HG03469 (cell line): ENCODE results near the gene CBFB.
"Not testable (repeated sequence)": the region's sequence is repeated elsewhere in the genome, so short reads cannot be mapped to it uniquely, and the experiment has no call there.

Experiments used
- ATAC-seq: cut with Tn5 transposase; IDR thresholded peaks from one replicate; pipeline ENCODE4 v1.9.1; 2021; ENCODE audit warnings: mild to moderate bottlenecking, moderate library complexity, moderate number of reproducible peaks; ENCODE audit not compliant: unreplicated experiment

The CBFB gene

DNA sequence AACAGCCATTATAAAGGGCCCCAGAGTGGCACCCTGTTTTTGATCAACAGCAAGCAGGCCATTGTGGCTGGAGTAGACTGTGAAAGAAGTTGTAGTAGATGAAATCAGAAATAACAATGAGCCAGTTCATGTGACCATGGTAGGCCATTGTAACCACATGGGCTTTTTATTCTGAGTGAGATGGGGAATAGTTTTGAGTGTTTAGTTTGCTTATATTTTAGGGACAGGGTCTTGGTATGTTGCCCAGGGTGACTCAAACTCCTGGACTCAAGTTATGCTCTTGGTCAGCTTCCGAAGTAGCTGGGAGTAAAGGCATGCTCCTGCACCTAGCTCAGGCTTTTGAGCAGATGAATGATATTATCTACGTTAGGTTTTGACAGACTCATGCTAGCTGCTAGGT is 12.0 kb downstream of the CBFB start:
- no peak for ATAC-seq

DNA sequence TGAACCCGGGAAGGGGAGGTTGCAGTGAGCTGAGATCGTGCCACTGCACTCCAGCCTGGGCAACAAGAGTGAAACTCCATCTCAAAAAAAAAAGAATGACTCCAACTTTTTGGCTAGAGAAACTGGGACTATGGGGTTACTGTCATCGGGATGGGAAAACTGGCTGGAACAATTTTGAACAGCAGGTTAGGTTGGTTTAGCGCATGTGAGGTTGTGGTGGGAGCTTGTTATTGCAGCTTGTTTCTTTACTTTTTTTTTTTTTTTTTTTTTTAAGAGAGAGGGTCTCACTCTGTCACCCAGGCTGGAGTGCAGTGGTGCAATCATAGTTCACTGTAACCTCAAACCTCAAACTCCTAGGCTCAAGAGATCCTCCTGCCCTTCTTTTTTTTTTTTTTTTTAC is 12.6 kb downstream of the CBFB start:
- ATAC-seq = not testable (repeated sequence)

DNA sequence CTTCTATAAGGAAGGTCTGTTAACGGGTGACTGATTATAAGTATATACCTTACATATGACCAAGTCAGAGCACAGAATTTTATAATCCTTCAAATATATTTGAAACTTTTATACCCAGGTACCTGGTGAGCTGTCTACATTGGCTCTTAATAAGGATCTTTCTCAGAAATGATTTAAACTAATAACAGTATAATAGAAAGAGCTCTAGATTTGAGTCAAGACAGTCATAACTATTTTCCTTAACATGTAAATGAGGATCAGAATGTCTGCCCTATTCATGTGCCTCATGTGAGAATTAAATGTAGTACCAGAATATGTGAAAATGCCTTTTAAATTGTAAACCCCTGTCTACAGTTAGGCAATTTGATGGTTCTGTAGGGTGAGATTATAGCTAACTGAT is 14.5 kb downstream of the CBFB start:
- ATAC-seq = no peak

DNA sequence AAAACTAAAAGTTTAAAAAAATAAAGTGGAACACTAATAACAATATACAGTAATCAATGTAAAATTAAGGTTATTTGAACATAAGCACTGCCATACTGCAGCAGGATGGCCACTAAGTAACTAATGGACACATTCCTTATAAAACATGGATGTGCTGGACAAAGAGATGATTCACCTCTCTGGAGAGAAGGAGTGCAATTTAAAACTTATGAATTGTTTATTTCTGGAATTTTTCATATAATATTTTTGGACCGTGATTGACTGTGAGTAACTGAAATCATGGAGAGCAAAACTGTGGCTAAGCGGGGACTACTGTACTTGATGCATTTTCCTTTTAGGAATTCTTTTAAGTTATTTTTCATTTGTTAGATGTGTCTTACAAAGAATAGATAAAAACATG is 21.8 kb downstream of the CBFB start:
- no peak for ATAC-seq

DNA sequence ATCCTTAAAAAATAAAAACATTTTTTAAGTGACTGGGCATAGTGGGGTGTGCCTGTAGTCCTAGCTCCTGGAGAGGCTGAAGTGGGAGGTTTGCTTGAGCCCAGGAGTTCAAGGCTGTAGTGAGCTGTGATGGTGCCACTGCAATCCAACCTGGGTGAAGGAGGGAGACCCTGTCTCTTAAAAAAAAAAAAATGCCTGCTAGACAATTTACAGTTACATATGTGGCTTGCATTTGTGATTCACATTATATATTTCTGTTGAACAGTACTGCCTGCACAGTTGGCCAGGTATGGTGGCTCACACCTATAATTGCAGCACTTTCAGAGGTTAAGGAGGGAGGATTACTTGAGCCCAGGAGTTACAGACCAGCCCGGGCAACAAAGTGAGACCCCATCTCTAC is 23.4 kb downstream of the CBFB start:
- ATAC-seq = no peak

DNA sequence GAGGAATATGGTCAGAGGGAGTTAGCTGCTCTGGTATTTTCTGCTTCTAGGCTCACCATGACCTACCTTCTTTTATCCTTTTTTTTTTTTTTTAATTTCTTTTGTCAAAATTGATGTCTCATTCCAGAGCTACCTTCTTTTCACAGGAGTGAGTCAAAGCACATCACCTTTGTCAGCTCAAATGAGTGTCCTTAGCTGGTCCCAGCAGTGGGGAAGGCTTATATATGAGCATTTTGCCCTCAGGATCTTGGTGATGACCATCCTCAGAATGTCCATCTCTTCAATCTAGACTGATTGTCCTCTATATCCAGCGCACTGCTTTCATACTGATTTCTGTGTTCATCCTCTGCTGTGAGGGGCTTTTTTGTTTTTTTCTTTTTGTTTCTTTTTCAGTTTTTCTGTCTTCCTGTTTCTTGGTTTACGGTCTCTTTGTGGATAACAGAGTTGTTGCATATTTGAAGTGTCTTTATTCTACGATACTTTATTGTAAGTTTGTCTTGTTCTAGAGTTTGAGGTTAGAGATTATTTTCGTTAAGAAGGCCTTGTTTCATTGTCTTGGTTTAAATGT is 24.9 kb downstream of the CBFB start:
- ATAC-seq = no peak

DNA sequence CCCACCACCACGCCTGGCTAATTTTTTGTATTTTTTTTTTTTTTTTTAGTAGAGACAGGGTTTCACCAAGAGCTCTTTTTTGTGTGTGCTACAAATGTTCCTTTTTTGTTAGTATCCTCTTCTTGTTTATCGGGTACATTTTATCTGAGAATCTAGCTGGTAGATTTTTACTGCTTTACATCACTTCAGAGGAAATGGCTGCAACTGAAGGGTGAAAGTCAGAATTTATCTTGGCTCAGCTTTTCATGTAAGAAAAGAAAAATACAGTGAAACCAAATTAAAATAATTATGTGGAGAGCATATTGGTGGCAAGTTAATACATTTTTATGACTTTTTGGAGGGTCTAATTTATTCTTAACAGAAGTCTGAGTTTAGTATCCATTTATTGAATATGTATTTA is 26.0 kb downstream of the CBFB start:
- ATAC-seq = no peak

DNA sequence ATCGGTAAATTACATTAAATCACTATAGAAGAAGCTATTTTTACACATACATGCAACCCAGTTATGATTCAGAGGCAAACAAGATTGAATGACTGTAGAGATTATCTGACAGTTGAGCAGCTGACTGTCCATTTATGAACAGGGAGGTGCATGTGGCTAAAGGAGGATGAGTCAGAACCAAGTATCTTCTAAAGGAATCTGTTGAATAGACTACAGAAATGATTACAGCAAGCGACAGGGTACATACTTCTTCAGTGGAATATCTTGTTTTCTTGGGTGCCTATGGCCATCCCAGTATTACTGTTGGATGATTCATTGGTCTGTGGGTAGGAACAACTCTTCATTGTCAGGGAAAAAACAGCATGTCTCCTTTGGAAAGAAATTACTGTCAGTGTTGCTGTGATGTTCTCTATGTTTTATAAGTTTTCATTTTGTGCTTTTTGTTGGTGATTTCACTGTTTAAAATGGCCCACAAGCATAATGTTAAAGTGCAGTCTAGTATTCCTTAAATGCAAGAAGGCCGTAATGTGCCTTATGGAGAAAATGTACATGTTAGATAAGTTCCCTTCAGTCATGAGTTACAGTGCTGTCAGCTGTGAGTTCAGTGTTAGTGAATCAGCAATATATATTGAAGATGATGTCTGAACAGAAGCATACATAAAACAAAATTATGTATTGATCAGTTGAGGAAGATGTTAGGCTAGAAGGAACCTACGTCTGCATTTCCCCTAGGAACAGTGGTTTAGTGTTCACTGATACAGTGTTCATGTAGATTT is 27.0 kb downstream of the CBFB start:
- peak; percentile 41 for ATAC-seq

DNA sequence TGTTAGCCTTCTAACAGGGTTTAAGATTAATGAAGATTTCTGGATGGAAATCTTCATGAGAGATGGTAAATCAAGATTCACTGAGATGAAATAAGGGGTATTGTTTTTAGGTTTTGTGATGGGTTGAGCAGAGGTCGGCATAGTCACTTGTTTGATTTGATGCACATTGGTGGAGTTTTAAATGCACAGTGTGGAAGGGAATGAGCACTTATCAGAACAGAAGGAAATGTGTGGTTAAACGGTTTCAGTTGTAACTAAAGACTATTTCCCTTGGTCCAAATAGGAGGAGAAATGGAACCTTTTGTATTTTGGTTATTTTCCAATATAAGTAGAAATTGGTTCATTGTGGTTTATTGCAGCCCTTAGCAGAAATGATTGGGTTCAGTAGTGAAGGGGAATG is 34.1 kb downstream of the CBFB start:
- no peak for ATAC-seq

DNA sequence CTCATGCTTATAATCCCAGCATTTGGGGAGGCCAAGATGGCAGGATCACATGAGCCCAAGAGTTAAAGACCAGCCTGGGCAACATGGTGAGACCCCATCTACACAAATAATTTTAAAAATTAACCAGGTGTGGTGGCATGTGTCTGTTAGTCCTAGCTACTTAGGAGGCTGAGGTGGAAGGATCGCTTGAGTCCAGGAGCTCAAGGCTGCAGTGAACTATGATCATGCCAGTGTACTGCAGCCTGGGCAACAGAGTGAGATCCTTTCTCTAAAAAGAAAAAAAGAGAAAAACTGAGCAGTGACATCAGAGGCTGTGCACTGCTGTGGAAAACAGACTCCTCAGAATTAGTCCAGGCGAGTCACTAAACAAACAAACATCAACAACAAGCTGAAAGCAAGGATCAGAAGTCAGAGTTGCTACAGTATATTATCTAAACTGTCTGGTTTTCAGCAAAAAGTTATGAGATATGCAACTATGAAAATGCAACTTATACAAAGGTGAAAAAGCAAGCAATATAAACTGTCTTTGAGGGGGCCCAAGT is 39.3 kb downstream of the CBFB start:
- ATAC-seq = no peak

DNA sequence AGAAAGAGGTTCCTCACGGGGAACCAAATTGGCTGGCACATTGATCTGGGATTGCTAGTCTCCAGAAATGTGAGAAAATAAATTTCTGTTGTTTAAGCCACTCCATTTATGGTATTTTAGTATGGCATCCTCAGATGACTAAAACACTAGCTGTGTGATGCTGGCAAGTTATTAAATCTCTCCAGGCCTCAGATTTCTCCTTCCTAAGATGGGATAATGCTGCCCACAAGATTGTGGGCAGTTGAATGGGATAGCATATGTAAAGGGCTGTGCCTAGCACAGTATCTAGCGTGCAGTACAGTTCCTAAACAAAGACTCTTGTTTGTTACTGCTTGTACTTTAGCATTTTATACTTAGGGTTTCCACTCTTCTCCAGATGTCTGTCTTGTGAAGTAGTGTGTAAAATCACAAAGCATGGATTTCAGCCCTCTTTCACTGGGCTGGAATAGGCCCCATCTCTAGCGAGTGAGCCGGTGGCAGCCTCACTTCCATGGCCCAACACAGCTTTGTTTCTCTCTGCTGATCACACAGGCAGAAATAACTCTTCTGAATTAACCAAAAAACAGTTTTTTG is 42.6 kb downstream of the CBFB start:
- ATAC-seq = no peak

DNA sequence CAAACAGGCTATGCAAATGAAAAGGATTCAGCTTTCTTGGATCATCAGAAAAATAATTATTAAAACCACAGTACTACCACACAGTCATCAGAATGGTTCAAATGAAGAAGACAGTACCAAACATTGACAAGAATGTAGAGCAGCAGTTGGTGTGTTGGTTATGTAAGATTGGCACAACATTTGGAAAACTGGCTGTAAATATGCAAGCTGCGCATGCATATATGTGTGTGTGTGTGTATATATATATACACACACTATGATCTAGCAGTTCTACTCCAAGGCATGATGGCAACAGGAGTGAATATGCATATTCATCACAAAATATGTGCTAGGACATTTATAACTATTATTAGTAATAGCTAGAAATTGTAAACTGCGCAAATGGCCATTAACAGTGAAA is 46.4 kb downstream of the CBFB start:
- no peak for ATAC-seq

DNA sequence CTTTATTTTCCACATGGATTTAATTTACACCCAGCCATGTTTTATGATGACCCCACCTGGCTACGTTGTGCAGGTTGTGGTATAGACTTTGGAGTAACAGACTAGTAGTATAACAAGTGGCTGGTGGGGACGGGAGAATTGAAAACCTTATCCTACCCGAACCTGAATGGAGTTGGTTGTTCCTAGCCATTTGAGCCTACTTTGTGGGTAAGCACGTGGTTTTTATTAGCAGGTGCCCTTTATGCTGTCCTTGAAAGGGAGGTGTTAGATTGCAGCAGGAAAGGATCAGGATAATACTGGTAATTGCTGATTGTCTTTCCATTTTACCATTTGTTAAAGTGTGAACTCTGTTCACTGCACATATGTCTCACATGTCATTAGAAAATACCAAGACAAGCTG is 48.9 kb downstream of the CBFB start:
- no peak for ATAC-seq

DNA sequence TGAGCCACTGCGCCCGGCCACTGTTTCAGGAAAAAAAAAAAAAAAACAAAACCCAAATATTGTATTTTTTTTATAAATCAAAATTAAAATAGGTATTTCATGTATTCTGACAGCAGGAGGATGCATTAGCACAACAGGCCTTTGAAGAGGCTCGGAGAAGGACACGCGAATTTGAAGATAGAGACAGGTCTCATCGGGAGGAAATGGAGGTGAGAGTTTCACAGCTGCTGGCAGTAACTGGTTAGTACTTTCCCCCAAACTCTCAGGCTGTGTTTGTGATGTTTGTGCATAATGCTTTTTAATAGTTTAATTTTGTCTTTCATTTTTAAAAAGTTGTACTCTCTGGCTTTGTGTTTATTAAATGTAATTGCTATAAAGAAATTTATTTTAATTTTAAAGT is 53.2 kb downstream of the CBFB start:
- no peak for ATAC-seq

DNA sequence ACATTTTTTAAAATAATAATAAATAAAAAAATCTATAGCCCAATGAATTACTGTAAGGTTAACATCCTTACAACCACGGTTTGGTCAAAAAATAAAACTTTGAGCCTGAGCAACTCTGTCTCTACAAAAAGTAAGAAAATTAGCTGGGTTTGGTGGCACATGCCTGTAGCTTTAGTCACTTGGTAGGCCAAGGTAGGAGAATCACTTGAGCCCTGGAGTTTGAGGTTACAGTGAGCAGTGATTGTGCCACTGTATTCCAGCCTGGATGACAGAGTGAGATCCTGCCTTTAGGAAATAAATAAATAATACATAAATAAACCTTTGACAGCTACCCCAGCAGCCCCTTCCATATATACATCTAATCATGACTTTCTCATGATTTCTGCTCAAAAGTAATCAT is 53.9 kb downstream of the CBFB start:
- ATAC-seq = no peak

DNA sequence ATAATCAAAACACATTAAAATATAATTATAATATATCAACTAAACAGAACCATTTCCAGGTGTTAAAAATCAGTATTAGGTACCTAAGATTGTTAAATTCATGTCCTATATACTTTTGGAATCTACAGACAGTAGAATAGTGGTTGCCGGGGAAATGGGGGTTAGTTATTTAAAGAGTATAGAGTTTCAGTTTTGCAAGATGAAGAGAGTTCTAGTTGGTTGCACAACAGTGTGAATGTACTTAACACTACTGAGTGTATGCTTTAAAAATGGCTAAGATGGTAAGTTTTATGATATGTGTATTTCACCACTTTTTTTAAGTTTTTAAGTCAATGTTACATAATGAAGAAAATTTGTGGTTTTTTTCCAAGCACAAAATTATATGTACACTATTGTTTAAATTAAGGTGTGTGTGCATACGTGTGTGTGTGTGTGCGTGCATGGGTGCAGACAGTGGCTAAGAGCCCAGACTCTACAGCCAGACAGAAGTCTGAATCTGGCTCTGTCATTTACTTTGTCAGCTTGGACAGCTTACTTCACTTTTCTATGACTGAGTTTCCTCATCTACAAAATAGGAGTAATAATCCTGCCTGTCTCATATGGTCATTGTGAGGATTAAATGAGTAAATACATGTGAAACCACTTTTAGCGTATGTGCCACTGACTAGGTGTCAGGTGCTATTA is 55.5 kb downstream of the CBFB start:
- no peak for ATAC-seq

DNA sequence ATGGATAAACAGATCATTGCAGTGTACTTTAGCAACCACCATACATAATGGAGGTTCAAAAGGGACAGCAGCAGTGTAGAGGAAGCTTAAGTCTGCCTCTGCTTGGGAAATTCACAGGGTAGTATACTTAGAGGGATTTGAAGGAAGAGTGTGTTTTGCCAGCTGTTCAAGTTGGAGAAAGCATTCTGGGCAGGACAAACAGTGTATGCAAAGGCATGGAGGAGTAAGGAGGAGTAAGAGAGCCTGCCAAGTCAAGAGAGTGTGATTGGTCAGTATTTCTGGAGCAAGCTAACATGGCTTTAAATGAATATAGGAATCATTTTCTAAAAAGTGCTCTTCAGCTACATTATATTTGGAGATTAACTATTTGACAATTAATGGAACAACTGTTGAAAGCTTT is 57.9 kb downstream of the CBFB start:
- no peak for ATAC-seq

DNA sequence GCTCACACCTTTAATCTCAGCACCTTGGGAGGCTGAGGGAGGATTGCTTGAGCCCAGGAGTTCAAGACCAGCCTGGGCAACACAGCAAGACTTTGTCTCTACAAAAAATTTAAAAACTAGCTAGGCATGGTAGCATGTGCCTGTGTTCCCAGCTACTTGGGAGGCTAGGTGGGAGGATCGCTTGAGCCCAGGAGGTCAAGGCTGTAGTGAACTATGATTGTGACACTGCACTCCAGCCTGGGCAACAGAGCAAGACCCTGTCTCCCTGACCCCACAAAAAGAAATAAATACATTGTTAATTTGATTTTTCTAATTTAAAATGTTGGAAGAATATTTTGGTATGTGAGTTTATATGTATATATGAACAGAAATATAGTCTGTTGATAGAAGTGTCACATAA is 58.3 kb downstream of the CBFB start:
- ATAC-seq = no peak

DNA sequence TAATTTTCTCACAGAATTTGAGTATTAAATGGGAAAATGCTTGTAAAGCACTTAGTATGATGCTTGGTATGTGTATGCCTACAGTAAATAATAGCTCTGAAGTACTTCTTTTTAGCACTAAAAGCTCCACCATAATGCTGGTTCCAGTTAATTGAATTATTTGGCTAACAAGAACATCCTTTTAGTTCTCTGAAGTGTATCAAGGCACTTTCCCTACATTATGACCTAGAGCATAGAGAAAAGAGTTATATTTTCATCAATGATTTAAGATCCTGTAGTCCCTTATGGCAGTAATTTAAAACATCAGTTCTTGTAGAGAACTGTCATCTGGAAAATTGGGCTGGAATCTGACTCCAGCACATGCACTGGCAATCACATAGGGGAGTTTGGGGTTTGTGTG is 58.9 kb downstream of the CBFB start:
- no peak for ATAC-seq

DNA sequence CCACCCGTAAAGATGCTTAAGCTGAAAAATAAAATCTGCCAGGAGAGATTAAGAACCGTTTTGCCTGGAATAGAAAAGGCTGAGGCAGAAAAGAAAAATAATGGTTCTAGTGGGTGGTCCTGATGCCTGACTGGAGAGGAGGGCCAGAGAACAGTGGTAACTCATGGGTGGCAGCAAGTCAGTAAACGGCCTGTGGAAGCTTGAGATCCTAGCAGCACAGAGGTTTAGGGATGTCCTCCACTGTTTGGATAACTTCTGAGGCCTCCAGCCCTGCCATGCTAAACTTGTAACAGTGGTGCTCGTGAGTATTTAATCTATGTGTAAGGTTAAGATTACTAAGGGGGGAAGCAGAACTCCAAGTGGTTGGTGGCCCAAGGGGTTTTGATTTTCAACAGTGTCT is 59.6 kb downstream of the CBFB start:
- no peak for ATAC-seq

DNA sequence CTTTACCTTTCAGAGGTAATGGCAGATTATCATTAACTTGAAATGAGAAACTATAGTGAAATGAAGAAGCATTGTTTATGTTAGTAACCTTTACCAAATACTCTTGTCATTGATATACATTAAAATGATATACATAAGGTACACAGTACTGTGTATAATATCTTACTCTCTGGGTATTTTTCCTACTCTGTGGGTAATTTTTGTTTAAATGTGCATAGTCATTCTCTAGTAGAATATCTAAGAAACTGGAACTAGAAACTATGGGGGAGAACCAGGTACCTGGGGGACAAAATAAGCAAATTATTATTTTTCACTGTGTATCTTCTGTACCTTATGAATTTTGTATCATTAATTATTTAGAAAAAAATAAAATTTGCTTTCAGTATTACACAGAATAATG is 60.2 kb downstream of the CBFB start:
- ATAC-seq = no peak
